Mononuclear cell (primary cell): Measurements from ENCODE around the gene FBXO17. TPM values are rescaled to one million over a fixed set of nuclear protein-coding genes. Genes with fewer than 3 reads are reported as not detected.
"Not testable (repeated sequence)": the region's sequence is repeated elsewhere in the genome, so short reads cannot be mapped to it uniquely, and the experiment has no call there.

Experiments used
- H3K27me3 ChIP-seq: 2 replicates; pipeline ENCODE4 v1.6.0; 2011; ENCODE audit warnings: low read length, control low read depth; ENCODE audit not compliant: insufficient read depth
- H3K4me1 ChIP-seq: 2 replicates; pipeline ENCODE4 v1.5.1; 2011; ENCODE audit warnings: mild to moderate bottlenecking, low read length, control low read depth; ENCODE audit not compliant: insufficient read depth
- H3K4me3 ChIP-seq: 2 replicates; pipeline ENCODE4 v1.5.1; 2011; ENCODE audit warnings: mild to moderate bottlenecking, low read length, moderate library complexity
- H3K9me3 ChIP-seq: 2 replicates; pipeline ENCODE4 v1.5.1; 2011; ENCODE audit warnings: low read depth, mild to moderate bottlenecking, control low read depth, low read length
- total RNA-seq: library from RNA; depleted of rRNA; stranded (reverse); fragments of >200 nt; gene quantifications from one replicate; pipeline ENCODE4 v1.2.3, GENCODE V29; 2012

The FBXO17 gene
- total RNA-seq, 1 donor: under 0.01 TPM

DNA sequence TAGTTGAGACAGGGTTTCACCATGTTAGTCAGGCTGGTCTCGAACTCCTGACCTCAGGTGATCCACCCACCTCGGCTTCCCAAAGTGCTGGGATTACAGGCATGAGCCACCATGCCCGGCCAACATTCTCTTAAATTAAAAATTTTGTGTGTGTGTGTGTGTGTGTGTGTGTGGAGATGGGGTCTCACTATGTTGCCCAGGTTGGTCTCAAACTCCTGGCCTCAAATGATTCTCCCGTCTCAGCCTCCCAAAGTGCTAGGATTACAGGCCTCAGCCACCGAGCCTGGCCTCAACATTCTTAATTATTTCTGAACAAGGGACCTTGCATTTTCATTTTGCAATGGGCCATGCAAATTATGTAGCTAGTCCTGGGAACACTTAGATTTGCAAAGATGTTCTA is 9.4 kb downstream of the FBXO17 start:
- not testable (repeated sequence) for H3K27me3 ChIP-seq, H3K4me3 ChIP-seq, H3K9me3 ChIP-seq, H3K4me1 ChIP-seq

DNA sequence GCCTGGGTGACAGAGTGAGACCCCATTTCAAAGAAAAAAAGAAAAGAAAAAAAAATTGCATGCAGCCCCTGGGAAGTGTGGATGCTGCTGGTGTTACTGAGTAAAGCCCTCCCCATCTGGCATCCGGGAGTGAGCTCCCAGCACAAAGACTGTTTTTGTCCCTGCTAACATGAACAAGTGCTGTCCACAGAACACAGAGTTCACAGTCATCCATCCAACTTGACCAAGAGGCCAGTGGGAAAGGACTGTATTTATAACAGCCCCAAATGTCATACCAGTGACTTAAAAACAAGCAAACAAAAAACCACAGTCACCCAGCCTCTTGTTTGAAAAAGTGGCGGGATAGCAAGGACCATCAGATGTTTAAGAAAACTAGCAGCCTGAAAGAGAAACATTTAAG is 10.8 kb downstream of the FBXO17 start:
- no peaks in the 10 kb centered on the region for H3K9me3 ChIP-seq
- H3K27me3 ChIP-seq: no peaks in the 10 kb centered on the region
- no peak overlapping the region for H3K4me3 ChIP-seq
- no peaks in the 10 kb centered on the region for H3K4me1 ChIP-seq

DNA sequence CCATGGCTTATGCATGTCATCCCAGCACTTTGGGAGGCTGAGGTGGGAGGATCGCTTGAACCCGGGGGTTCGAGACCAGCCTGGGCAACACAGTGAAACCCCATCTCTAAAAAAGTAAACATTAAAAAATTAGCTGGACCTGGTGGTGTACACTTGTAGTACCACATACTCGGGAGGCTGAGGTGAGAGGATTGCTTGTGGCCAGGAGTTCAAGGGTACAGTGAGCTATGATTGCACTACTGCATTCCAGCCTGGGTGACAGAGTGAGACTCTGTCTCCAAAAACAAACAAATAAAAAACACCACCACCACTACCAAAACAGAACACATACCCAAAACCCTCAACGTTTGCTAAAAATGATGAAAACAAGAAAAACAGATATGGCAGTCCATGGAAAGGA is 15.9 kb downstream of the FBXO17 start:
- H3K27me3 ChIP-seq: no peaks in the 10 kb centered on the region
- no peaks in the 10 kb centered on the region for H3K9me3 ChIP-seq
- H3K4me1 ChIP-seq: no peaks in the 10 kb centered on the region
- H3K4me3 ChIP-seq: no peak overlapping the region

DNA sequence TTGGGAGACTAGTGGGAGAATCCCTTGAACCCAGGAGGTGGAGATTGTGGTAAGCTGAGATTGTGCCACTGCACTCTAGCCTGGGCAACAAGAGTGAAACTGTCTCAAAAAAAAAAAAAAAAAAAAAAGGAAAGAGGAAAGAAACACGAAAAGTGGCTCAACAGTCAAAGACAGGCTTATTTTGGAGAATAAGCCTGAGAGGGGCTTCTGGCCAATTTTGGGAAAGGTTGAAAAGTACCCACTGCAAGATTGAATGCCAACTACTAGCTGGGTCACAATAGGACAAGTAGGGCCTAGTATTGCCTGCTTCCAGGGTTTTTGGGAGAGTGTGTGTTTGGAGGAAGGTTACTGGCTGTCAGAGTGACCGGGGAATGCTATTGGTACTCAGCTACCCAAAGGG is 17.2 kb downstream of the FBXO17 start:
- H3K4me3 ChIP-seq: no peak overlapping the region
- H3K27me3 ChIP-seq: no peaks in the 10 kb centered on the region
- no peaks in the 10 kb centered on the region for H3K9me3 ChIP-seq
- no peaks in the 10 kb centered on the region for H3K4me1 ChIP-seq

DNA sequence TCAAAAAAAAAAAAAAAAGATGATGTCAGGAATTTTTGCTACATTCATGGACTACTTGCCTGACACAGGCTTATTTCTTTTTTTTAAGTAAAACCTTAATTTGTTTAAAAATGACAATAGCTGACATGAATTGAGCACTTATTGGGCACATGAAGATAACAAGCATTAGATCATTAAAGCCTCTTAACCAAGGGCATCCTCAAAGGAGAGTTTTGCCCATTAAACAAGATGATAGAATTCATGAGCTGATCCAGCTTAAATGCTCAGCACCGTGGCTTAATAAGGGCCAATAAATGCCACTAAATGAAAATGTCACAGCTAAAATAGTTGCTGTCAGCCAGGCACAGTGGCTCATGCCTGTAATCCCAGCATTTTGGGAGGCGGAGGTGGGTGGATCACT is 19.3 kb downstream of the FBXO17 start:
- Histone ChIP-seq H3K4me1 (no peaks in the 10 kb centered on the region), H3K4me3 (no peak overlapping the region), H3K9me3 (no peaks in the 10 kb centered on the region), H3K27me3 (no peaks in the 10 kb centered on the region)

DNA sequence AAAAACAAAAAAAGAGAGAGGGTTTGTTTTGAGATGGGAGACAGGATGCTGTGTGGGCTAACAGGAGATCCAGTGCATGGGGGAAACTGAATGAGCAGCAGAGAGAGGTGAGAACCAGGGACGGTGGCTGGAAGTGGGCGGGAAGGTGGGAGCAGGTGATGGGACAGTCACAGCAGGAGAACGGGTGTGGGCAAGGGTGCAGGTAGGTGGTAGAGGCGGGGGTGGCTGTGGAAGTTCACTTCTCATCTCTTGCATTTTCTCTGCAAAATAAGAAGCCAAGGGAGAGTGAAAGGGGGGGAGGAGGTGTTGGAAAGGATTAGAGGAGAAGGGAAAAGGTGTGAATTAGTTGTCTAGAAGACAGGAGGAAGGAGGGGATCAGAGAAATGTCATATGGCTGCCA is 21.9 kb downstream of the FBXO17 start:
- Histone ChIP-seq H3K27me3 (peaks cover 7% of the 10 kb centered on the region), H3K4me3 (no peak overlapping the region), H3K4me1 (peaks cover 8% of the 10 kb centered on the region), H3K9me3 (no peaks in the 10 kb centered on the region)

DNA sequence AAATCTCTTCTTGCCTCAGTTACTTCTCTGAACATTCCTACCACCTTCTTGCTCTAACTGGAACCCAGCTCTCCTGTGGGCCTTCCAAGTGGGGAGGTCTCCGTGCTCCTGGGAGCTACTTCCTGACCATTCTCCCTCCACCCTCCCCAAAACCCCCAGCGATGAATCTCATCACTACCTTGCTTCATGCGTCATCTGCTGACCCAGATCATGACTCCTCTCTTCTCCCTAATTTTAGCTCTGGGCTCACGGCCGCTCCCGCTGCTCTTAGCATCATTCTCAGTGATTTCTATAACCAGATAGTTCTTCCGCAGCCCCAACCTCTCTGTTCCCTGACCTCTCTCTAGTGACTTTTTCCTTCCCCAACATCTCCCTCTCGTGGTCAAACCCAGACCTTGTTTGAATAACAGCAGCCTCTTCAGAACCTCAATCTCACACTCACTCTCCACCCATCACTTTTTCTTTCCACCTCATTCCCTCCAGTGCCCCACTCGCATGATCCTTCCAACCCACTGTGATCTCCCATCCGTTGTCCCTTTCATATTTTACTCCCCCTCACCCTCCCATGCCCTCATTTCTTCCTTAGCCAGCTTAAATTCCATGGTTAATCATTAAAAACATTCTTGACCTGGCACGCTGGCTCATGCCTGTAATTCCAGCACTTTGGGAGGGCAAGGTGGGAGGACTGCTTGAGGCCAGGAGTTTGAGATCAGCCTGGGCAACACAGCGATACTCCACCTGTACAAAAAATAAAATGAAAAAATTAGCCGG is 23.0 kb downstream of the FBXO17 start:
- Histone ChIP-seq H3K4me3 (no peak overlapping the region), H3K27me3 (peaks cover 7% of the 10 kb centered on the region), H3K9me3 (no peaks in the 10 kb centered on the region), H3K4me1 (peaks cover 8% of the 10 kb centered on the region)

DNA sequence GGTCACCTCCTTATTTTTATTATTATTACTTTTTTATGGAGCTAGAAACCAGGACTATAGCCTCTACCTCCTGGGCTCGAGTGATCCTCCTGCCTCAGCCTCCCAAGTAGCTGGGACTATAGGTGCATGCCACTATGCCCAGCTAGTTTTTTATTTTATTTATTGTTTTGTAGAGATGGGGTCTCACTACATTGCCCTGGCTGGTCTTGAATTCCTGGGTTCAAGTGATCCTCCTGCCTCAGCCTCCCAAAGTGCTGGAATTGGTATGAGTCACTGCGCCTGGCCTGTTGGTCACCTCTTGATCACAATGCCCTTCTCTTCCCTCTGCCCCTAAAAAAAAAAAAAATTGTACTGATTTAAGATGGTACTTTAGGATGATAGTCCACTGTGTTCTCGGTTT is 24.4 kb downstream of the FBXO17 start:
- no peaks in the 10 kb centered on the region for H3K9me3 ChIP-seq
- H3K27me3 ChIP-seq: peaks cover 7% of the 10 kb centered on the region
- H3K4me3 ChIP-seq: no peak overlapping the region
- H3K4me1 ChIP-seq: peaks cover 8% of the 10 kb centered on the region

DNA sequence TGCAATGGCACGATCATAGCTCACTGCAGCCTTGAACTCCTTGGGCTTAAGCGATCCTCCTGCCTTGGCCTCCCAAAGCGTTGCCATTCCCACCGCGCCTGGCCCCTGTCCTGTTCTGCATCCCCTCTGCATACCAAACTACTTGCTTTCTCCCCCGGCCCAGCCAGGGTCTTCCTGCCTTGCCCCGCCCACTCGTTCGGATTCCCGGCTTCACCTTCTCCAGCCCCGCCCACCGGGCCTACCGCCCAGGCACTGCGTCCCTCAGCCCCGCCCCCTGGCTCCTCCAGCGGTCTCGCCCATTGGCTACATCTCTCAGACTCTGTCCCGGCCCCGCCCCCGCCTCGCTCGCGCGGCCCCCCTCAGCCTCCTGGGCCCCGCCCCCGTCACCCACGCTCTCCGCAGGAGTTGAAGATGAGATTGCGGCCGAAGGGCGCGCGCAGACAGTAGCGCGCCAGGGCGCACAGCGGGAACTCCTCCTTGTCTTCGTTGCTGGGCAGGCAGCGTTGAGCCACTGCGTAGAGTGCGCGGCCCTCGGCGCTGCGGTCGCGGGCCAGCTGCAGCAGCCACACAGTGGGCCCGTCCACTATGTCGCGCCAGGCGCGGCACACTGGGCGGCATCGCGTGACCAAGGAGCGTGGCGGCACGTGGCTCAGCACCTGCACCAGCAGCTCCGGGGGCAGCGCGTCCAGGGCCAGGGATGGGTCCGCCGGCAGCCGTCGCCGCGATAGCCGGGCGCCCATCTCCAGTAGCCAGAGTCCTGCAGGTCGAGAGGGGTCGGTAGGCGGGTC is 25.8 kb downstream of the FBXO17 start:
- Histone ChIP-seq H3K4me3 (no peak overlapping the region), H3K4me1 (peaks cover 8% of the 10 kb centered on the region), H3K27me3 (peaks cover 7% of the 10 kb centered on the region), H3K9me3 (no peaks in the 10 kb centered on the region)

DNA sequence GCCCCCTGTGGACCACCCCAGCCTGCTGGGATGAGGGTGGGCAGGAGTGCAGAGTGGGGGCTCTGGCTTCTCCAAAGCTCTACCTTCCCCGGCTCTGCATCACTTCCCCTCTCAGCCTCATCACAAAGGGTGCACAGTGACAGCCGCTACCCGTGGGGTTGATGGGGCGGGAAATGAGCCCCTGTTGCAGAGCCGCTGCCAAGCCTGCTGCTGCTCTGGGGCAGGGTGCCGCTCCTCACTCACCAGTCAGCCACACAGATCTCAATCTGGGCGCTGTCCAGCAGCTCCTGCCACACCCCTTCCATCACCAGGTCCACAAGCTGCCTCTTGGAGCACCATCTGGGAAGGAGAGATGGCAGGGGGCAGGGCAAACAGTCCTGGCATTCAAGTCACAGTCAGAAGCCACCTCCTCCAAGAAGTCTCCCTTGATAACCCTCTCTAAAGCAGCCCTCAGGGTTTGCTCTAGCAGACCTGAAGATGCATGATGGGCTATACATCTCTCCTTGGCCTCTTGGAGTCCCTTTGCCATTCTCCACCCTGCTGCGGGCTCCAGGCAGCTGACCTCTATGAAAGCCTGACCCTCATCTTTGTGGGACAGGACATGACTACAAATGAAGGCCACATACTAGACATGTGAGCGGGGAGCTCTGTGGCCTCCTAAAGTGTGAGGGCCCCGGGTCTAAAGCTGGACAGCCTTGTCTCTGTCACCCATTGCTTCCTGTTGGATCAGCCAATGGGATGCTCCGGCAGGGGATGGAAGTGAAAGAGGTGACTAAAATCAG is 29.1 kb downstream of the FBXO17 start:
- Histone ChIP-seq H3K27me3 (peaks cover 7% of the 10 kb centered on the region), H3K4me1 (peaks cover 8% of the 10 kb centered on the region), H3K4me3 (no peak overlapping the region), H3K9me3 (no peaks in the 10 kb centered on the region)

DNA sequence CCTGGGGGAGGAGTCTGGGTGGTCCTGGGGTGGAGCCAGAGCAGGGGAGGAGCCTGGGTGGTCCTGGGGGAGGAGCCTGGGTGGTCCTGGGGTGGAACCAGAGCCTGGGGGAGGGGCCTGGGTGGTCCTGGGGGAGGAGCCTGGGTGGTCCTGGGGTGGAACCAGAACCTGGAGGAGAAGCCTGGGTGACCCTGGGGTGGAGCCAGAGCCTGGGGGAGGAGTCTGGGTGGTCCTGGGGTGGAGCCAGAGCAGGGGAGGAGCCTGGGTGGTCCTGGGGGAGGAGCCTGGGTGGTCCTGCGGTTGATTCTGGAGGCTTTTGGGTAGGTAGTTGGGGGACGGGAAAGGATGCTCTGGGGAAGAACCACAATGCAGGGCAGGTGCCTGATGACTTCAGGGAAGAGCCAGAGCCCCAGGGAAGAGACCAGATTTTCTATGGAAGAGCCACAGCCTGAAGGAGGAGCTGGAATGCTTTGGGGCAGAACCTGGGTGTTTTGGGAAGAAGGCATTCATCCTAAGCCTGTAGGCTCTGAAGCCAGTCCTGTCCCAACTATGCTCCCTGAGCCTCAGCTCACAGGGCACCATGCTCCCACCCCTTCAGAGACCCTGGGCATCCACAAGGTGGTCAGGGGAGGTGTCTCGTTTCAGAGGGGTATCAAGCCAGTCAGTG is 29.8 kb downstream of the FBXO17 start:
- H3K27me3 ChIP-seq: peaks cover 7% of the 10 kb centered on the region
- no peak overlapping the region for H3K4me3 ChIP-seq
- no peaks in the 10 kb centered on the region for H3K9me3 ChIP-seq

DNA sequence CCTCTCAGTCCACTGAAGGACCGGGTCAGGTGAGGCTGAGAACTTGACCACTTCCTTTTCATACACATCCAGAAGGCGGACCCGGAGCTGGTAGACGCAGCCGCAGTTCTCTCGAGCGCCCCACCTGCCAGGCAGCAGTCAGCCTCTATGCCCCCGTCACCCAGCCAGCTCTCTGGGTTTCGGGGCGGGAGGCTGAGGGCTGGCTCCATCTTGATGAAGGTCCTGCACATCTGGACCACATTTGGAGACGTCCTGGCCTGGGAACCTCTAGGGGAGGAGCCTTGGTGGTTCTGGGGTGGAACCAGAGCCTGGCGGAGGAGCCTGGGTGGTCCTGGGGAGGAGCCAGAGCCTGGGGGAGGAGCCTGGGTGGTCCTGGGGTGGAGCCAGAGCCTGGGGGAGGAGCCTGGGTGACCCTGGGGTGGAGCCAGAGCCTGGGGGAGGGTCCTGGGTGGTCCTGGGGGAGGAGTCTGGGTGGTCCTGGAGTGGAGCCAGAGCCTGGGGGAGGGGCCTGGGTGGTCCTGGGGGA is 30.5 kb downstream of the FBXO17 start:
- H3K27me3 ChIP-seq: peaks cover 2% of the 10 kb centered on the region

More for the DNA sequence above, 29.8 kb downstream of the FBXO17 start:
- peaks cover 8% of the 10 kb centered on the region for H3K4me1 ChIP-seq

DNA sequence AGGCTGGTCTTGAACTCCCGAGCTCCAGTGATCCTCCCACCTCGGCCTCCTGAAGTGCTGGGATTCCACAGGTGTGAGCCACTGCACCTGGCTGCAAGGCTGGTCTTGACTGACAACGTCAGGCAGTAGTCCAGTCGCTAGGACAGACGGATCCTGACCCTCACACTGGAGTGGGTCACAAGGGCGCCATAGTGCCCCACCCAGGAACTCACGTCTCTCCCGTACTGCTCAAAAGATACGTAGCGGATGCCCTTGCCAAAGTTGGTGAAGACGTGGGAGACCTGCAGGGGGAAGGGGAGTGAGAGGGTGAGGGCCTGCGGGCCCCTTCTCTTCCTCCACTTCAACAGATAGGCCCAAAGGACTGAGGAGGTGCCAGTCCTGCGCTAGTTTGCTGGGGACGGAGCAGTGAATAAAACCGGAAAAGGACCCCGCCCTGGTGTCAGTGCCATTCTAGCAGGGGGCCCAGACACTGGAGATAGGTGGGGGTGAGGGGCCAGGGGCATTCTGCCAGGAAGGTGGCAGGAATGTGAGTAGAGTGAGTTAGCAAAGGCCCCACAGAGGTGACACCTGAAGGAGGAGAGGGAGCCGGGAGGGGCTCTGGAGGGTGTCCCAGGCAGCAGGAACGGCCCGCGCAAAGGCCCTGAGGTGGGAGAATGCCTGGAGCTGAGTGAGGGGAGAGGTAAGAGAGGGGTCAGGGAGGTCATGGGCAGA is 32.9 kb downstream of the FBXO17 start:
- no peaks in the 10 kb centered on the region for H3K27me3 ChIP-seq
- no peaks in the 10 kb centered on the region for H3K9me3 ChIP-seq
- no peaks in the 10 kb centered on the region for H3K4me1 ChIP-seq
- no peak overlapping the region for H3K4me3 ChIP-seq

More for the DNA sequence above, 30.5 kb downstream of the FBXO17 start:
- H3K9me3 ChIP-seq: no peaks in the 10 kb centered on the region
- peaks cover 3% of the 10 kb centered on the region for H3K4me1 ChIP-seq
- no peak overlapping the region for H3K4me3 ChIP-seq

DNA sequence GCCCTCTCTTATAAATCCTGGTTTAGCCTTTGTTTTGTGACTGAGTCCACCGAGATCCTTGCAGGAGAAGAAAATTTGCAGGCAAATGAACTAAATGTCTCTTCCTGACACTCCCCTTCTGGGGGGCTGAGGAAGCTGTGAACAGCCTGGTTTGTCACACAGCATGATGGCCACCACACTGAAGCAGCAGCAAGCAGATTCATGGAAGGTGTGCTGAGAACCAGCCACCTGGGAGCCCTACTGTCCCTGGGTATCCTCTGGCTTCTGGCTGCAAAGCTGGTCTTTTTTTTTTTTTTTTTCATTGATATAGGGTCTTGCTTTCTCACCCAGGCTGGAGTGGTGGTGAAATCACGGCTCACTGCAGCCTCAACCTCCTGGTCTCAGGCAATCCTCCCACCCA is 33.6 kb downstream of the FBXO17 start:
- Histone ChIP-seq H3K4me1 (no peaks in the 10 kb centered on the region), H3K27me3 (no peaks in the 10 kb centered on the region), H3K9me3 (no peaks in the 10 kb centered on the region), H3K4me3 (no peak overlapping the region)
